ENCODE data around the gene SLC1A4. TPM values are rescaled to one million over a fixed set of nuclear protein-coding genes. Genes with fewer than 3 reads are reported as not detected.

Gene SLC1A4
- total RNA-seq (2022; extraction: Qiagen RNA extraction): 10.1 to 12.7 TPM (median 10.9 TPM) in 5 replicates

DNA sequence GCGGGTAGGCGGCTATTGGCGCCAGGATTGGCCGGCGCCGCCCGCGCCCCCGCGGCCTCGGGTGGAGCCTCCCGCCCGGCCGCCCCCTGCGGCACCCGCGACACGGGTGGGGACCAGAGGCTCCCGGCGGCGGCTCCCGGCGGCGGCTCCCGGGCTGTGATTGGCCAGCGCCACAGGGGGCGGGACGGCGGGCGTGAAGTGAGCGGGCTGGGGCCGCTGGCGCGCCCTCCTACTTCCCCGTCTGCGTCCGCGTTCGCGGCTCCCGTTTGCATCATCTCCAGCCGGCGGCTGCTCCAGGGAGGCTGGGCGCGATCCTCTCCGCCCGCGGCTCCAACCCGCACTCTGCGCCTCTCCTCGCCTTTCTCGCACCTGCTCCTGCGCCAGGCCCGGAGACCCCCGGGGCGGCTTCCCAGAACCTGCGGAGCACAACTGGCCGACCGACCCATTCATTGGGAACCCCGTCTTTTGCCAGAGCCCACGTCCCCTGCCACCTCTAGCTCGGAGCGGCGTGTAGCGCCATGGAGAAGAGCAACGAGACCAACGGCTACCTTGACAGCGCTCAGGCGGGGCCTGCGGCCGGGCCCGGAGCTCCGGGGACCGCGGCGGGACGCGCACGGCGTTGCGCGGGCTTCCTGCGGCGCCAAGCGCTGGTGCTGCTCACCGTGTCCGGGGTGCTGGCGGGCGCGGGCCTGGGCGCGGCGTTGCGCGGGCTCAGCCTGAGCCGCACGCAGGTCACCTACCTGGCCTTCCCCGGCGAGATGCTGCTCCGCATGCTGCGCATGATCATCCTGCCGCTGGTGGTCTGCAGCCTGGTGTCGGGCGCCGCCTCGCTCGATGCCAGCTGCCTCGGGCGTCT lies at the start of gene SLC1A4:
SLC1A4 (plus strand) TSS at position 274 of the 856 bp plus-strand sequence; CDS start at position 519, 245 bp downstream.

GRCh38 chr2:65056215-65057053 lies 67.2 kb downstream of the SLC1A4 start, which contains the start of gene CEP68:
TSS of gene CEP68 (plus strand) at chr2:65056416. CDS start at chr2:65069445, 13,029 bp downstream.

Other genes starting within 250 kb of the SLC1A4 start
- gene CEP68, start 67.0 kb downstream of the SLC1A4 start, total RNA-seq (2022; extraction: Qiagen RNA extraction): 7.5 to 12.6 TPM (median 10.4 TPM) in 5 replicates
- gene RAB1A, start 140.7 kb downstream of the SLC1A4 start, total RNA-seq (2022; extraction: Qiagen RNA extraction): 228 to 246 TPM (median 245 TPM) in 5 replicates
- gene ACTR2, start 238.4 kb downstream of the SLC1A4 start, total RNA-seq (2022; extraction: Qiagen RNA extraction): 132 to 176 TPM (median 160 TPM) in 5 replicates

Data from A549 treated with CORT108297 at 1 μM for 4 hours (cell line).